ENCODE results near the gene IFNAR1.
A peak's percentile ranks its signal among the peaks of the same experiment; 100 is the strongest.

Gene IFNAR1

DNA sequence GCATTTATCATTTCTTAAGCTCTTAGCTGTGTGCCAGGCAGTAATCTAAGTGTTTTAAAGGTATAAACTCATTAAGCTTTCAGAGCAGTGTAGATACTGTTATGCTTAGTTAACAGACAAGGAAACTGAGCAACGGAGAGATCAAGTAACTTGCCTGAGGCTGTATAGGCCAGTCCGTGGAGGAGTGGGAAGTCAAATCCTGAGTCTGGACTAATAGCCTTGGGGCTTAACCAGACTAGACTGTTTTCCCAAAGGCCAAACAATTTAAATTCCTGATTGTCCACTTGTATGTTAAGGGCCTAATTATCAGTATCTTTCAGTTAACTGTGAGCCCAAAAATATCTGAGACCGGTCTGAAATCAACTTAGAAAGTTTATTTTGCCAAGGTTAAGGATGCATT is 2.6 kb downstream of the IFNAR1 start:
- no peaks in the 10 kb centered on the region for H3K4me1 Mint-ChIP-seq
- no peaks in the 10 kb centered on the region for H3K27me3 Mint-ChIP-seq (ENCODE audit: low read depth)
- no peak overlapping the region for H3K27ac Mint-ChIP-seq
- peaks cover 24% of the 10 kb centered on the region for H3K9me3 Mint-ChIP-seq
- TF ChIP-seq, protein P1, sequence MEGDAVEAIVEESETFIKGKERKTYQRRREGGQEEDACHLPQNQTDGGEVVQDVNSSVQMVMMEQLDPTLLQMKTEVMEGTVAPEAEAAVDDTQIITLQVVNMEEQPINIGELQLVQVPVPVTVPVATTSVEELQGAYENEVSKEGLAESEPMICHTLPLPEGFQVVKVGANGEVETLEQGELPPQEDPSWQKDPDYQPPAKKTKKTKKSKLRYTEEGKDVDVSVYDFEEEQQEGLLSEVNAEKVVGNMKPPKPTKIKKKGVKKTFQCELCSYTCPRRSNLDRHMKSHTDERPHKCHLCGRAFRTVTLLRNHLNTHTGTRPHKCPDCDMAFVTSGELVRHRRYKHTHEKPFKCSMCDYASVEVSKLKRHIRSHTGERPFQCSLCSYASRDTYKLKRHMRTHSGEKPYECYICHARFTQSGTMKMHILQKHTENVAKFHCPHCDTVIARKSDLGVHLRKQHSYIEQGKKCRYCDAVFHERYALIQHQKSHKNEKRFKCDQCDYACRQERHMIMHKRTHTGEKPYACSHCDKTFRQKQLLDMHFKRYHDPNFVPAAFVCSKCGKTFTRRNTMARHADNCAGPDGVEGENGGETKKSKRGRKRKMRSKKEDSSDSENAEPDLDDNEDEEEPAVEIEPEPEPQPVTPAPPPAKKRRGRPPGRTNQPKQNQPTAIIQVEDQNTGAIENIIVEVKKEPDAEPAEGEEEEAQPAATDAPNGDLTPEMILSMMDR (IDR thresholded peaks at IDR 0.05; ENCODE audit: unreplicated experiment in 3 of 3) = no peak
- H3K36me3 Mint-ChIP-seq (ENCODE audit: low read depth) = peaks cover 55% of the 10 kb centered on the region
- peak overlapping the region in 2 of 3 experiments; percentile 15 to 31 for H3K4me3 Mint-ChIP-seq

DNA sequence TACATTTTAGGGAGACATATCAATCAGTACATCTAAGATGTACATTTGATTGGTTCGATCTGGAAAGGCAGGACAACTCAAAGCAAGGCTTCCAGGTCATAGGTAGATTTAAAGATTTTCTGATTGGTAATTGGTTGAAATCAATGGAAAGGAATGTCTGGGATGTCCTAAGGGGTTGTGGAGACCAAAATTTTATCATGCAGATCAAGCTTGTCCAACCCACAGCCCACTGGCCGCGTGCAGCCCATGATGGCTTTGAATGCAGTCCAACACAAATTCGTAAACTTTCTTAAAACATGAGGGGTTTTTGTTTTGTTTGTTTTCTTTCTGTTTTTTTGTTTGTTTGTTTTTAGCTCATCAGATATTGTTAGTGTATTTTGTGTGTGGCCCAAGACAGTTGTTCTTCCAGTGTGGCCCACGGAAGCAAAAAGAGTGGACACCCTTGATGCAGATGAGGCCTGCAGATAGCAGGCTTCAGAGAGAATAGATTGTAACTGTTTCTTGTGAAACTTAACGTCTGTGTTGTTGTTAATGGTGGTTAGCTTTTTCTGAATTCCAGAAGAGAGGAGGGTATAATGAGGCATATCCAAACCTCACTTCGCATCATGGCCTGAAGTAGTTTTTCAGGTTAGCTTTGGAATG is 3.1 kb downstream of the IFNAR1 start:
- H3K27me3 Mint-ChIP-seq (ENCODE audit: low read depth) = no peaks in the 10 kb centered on the region
- H3K27ac Mint-ChIP-seq = no peak overlapping the region
- peak overlapping the region; percentile 48 to 73 (median 50) for H3K4me3 Mint-ChIP-seq
- no peaks in the 10 kb centered on the region for H3K4me1 Mint-ChIP-seq
- TF ChIP-seq, protein P1 (IDR thresholded peaks at IDR 0.05; ENCODE audit: unreplicated experiment in 3 of 3) = no peak
- H3K9me3 Mint-ChIP-seq = peaks cover 28% of the 10 kb centered on the region
- peaks cover 61% of the 10 kb centered on the region for H3K36me3 Mint-ChIP-seq (ENCODE audit: low read depth)

DNA sequence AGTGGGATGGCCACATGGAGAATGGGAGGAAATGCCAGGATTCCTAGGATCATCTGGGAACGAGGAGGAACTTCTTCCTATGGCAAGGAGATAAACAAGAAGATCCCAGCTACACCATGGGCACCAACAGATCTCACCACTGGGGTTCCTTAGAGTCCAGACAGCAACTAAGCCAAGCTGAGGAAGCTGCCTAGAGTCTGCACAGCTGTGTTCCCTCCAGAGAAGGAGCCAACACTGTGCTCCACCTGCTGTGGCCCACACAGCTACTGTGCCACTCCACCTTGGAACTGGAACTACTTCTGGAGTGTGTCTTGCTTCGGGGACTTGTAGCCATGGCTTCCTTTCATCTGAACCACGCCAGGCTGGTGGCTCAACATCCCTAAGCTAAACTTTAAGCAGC is 6.0 kb downstream of the IFNAR1 start:
- TF ChIP-seq, protein P1 (IDR thresholded peaks at IDR 0.05; ENCODE audit: unreplicated experiment in 3 of 3) = no peak
- no peak overlapping the region for H3K27ac Mint-ChIP-seq
- H3K4me1 Mint-ChIP-seq = no peaks in the 10 kb centered on the region
- peaks cover 87% of the 10 kb centered on the region for H3K36me3 Mint-ChIP-seq (ENCODE audit: low read depth)
- H3K27me3 Mint-ChIP-seq (ENCODE audit: low read depth) = no peaks in the 10 kb centered on the region
- no peak overlapping the region for H3K4me3 Mint-ChIP-seq
- peaks cover 39% of the 10 kb centered on the region for H3K9me3 Mint-ChIP-seq

DNA sequence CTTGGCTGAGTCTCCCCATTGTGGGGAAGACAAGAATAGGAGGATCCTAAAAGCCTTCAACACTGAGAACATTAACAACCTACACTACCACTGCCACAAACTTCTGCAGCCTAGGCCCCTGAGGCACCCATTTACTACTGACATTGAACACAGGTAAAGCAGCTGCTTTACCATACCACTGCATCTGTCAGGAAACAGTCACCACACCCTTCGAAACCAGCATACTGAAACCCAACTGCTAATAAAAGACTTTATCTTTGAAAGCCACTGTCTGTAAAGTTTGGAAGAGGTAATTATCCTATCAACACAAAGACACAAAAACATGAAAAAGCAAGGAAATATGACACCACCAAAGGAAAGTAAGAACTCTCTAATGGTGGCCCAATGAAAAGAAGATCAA is 7.4 kb downstream of the IFNAR1 start:
- Mint-ChIP-seq H3K27ac (no peak overlapping the region), H3K4me1 (no peaks in the 10 kb centered on the region), H3K36me3 (ENCODE audit: low read depth) (peaks cover 86% of the 10 kb centered on the region), H3K4me3 (no peak overlapping the region), H3K9me3 (peaks cover 39% of the 10 kb centered on the region), H3K27me3 (ENCODE audit: low read depth) (no peaks in the 10 kb centered on the region)
- TF ChIP-seq, protein P1 (IDR thresholded peaks at IDR 0.05; ENCODE audit: unreplicated experiment in 3 of 3) = no peak

DNA sequence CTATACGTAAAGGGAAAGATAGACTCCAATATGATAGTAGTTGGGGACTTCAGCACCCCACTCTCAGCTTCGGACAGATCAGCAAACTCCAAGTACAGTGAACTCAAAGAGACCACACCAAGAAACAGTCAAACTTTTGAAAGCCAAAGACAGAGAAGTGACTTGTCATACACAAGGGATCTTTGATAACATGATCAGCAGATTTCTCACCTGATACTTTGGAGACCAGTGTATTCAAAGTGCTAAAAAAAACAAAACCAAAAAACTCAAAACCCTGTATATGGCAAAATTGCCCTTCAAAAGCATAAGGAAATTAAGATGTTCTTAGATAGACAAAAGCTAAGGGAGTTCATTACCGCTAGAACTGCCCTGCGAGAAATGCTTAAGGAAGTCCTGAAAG is 9.4 kb downstream of the IFNAR1 start:
- peaks cover 33% of the 10 kb centered on the region for H3K9me3 Mint-ChIP-seq
- H3K4me3 Mint-ChIP-seq = no peak overlapping the region
- TF ChIP-seq, protein P1 (IDR thresholded peaks at IDR 0.05; ENCODE audit: unreplicated experiment in 3 of 3) = no peak
- H3K4me1 Mint-ChIP-seq = no peaks in the 10 kb centered on the region
- H3K27me3 Mint-ChIP-seq (ENCODE audit: low read depth) = no peaks in the 10 kb centered on the region
- no peak overlapping the region for H3K27ac Mint-ChIP-seq
- peaks cover 76% of the 10 kb centered on the region for H3K36me3 Mint-ChIP-seq (ENCODE audit: low read depth)

DNA sequence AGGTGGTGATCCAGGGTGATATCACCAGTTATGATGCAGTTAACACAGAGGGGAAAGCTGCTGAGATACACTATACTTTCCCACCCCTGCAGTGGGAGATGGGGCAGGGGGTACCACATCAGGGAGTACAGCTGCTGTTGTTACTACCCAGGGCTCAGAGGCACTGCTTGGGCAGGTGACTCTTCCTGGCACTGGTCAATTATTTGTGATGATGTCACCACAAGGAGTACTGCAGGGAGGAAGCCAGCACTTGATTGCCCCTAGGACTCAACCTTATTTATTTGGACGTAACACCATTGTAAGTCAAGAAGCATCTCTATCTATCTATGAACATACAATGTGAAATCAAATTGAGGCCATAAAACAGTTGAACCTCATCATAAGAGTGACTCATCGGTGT is 10.1 kb downstream of the IFNAR1 start:
- no peak overlapping the region for H3K4me3 Mint-ChIP-seq
- TF ChIP-seq, protein P1 (IDR thresholded peaks at IDR 0.05; ENCODE audit: unreplicated experiment in 3 of 3) = no peak
- H3K27ac Mint-ChIP-seq = no peak overlapping the region
- no peaks in the 10 kb centered on the region for H3K4me1 Mint-ChIP-seq
- H3K27me3 Mint-ChIP-seq (ENCODE audit: low read depth) = no peaks in the 10 kb centered on the region
- peaks cover 71% of the 10 kb centered on the region for H3K36me3 Mint-ChIP-seq (ENCODE audit: low read depth)
- H3K9me3 Mint-ChIP-seq = peaks cover 33% of the 10 kb centered on the region
